H1 (cell line): ENCODE data around the gene CFAP58. TPM values are rescaled to one million over a fixed set of nuclear protein-coding genes. Genes with fewer than 3 reads are reported as not detected.
A peak's percentile ranks its signal among the peaks of the same experiment; 100 is the strongest.

Experiments used
- CTCF ChIA-PET: fragments of 300-600 bp; sonication (Branson Sonifier 250); formaldehyde crosslinking; loops from one replicate; lab custom pipeline; 2021; ENCODE audit not compliant: partially characterized antibody; lab: Charles Lee
- POLR2A ChIA-PET: fragments of 300-600 bp; sonication (Branson Sonifier 250); formaldehyde crosslinking; loops from one replicate; lab custom pipeline; 2021; ENCODE audit warnings: inconsistent platforms; ENCODE audit not compliant: partially characterized antibody; lab: Charles Lee
- DNase-seq, 2 experiments: peaks; one replicate each; pipeline versions ENCODE4 v3.0.0 to v3.0.0-alpha.2; 2010 to 2022; ENCODE audit warnings: low spot score in 2 of 2, low read depth in 1 of 2, mixed read lengths in 1 of 2
- FAIRE-seq: peaks from 2 replicates; lab custom pipeline; 2011; peaks lifted over from hg19 to GRCh38; lab: Jason Lieb, UNC
- H2AFZ ChIP-seq: 2 replicates; pipeline ENCODE4 v1.8.1; 2012; ENCODE audit warnings: low read length, inconsistent platforms
- H2AK5ac ChIP-seq: 2 replicates; pipeline ENCODE4 v1.6.1; 2013; ENCODE audit warnings: low read depth, low read length
- H2BK120ac ChIP-seq: replicated peaks from 2 replicates; pipeline ENCODE3; 2013; ENCODE audit warnings: low read depth, low read length, inconsistent platforms
- H2BK12ac ChIP-seq: 2 replicates; pipeline ENCODE4 v1.6.1; 2013; ENCODE audit warnings: low read depth, low read length
- H2BK15ac ChIP-seq: 2 replicates; pipeline ENCODE4 v1.6.1; 2013; ENCODE audit warnings: low read length
- H2BK20ac ChIP-seq: 2 replicates; pipeline ENCODE4 v1.6.1; 2013; ENCODE audit warnings: low read length
- H2BK5ac ChIP-seq: 2 replicates; pipeline ENCODE4 v1.6.1; 2013; ENCODE audit warnings: low read depth, low read length
- H3K14ac ChIP-seq: 2 replicates; pipeline ENCODE4 v1.6.1; 2013; ENCODE audit warnings: inconsistent platforms; ENCODE audit not compliant: insufficient read length
- H3K18ac ChIP-seq: 2 replicates; pipeline ENCODE4 v1.6.1; 2013; ENCODE audit warnings: low read length; ENCODE audit errors: extremely low read depth
- H3K23ac ChIP-seq: 2 replicates; pipeline ENCODE4 v1.6.1; 2013; ENCODE audit warnings: inconsistent platforms; ENCODE audit not compliant: insufficient read length
- H3K23me2 ChIP-seq: 2 replicates; pipeline ENCODE4 v1.6.1; 2013; ENCODE audit warnings: low read depth, low read length
- H3K27ac ChIP-seq: 2 replicates; pipeline ENCODE4 v1.6.1; 2011; ENCODE audit warnings: low read depth, low read length, inconsistent platforms
- H3K27me3 ChIP-seq, 4 experiments: replicated peaks in 1 of 4; 1 replicate in 1 of 4; 2 replicates in 3 of 4; pipeline versions ENCODE4 v1.6.1 to v1.8.1; 2011 to 2013; ENCODE audit warnings: low read length in 3 of 4, mild to moderate bottlenecking in 3 of 4, inconsistent platforms in 2 of 4, mixed read lengths in 2 of 4, moderate library complexity in 1 of 4; ENCODE audit not compliant: control insufficient read depth in 3 of 4, insufficient read depth in 3 of 4; ENCODE audit errors: extremely low read depth in 1 of 4
- H3K36me3 ChIP-seq, 4 experiments: 2 replicates each; pipeline versions ENCODE4 v1.6.1 to v1.8.1; 2011 to 2013; ENCODE audit warnings: mild to moderate bottlenecking in 4 of 4, low read length in 3 of 4, moderate library complexity in 2 of 4, control low read depth in 1 of 4, inconsistent platforms in 1 of 4; ENCODE audit not compliant: insufficient read depth in 4 of 4, control insufficient read depth in 2 of 4
- H3K4ac ChIP-seq: replicated peaks from 2 replicates; pipeline ENCODE3; 2013; ENCODE audit warnings: low read length, low read depth, mixed read lengths, inconsistent platforms; ENCODE audit not compliant: insufficient read length
- H3K4me1 ChIP-seq, 4 experiments: replicated peaks in 1 of 4; 1 replicate in 1 of 4; 2 replicates in 3 of 4; pipeline versions ENCODE4 v1.6.1 to v1.8.1; 2011 to 2013; ENCODE audit warnings: low read length in 3 of 4, inconsistent platforms in 2 of 4, mixed read lengths in 1 of 4; ENCODE audit not compliant: insufficient read depth in 4 of 4, control insufficient read depth in 3 of 4
- H3K4me2 ChIP-seq, 2 experiments: 2 replicates each; pipeline versions ENCODE4 v1.6.1 to v1.8.1; 2011 to 2013; ENCODE audit warnings: low read depth in 2 of 2, low read length in 2 of 2, control low read depth in 1 of 2, inconsistent platforms in 1 of 2, mild to moderate bottlenecking in 1 of 2; ENCODE audit not compliant: insufficient read depth in 1 of 2
- H3K4me3 ChIP-seq, 4 experiments: fragments of 200-600, 300-600 bp in 1 of 4; sonication (generic), shearing (Covaris generic), sonication (Bioruptor Twin) in 1 of 4; 2 replicates each; pipeline versions ENCODE4 v1.5.1 to v1.8.1; 2011 to 2016; ENCODE audit warnings: low read length in 4 of 4, low read depth in 3 of 4, control low read depth in 2 of 4, inconsistent platforms in 2 of 4, mild to moderate bottlenecking in 2 of 4, mixed read lengths in 1 of 4, moderate library complexity in 1 of 4; ENCODE audit not compliant: insufficient read depth in 2 of 4; ENCODE audit errors: extremely low read depth in 1 of 4
- H3K56ac ChIP-seq: replicated peaks from 2 replicates; pipeline ENCODE3; 2013; ENCODE audit warnings: low read depth, mild to moderate bottlenecking, mixed read lengths, low read length, inconsistent platforms; ENCODE audit not compliant: insufficient read length
- H3K79me1 ChIP-seq: 2 replicates; pipeline ENCODE4 v1.6.1; 2013; ENCODE audit warnings: low read depth, low read length, control low read depth
- H3K79me2 ChIP-seq, 2 experiments: 2 replicates each; pipeline versions ENCODE4 v1.6.1 to v1.8.1; 2012 to 2013; ENCODE audit warnings: low read length in 2 of 2, mild to moderate bottlenecking in 2 of 2, inconsistent platforms in 1 of 2; ENCODE audit not compliant: insufficient read depth in 2 of 2, control insufficient read depth in 1 of 2
- H3K9ac ChIP-seq, 4 experiments: replicated peaks in 1 of 4; 1 replicate in 1 of 4; 2 replicates in 3 of 4; pipeline versions ENCODE4 v1.6.1 to v1.8.1; 2011 to 2013; ENCODE audit warnings: low read depth in 3 of 4, low read length in 3 of 4, control low read depth in 2 of 4, mild to moderate bottlenecking in 2 of 4, moderate library complexity in 2 of 4, inconsistent platforms in 1 of 4; ENCODE audit errors: extremely low read depth in 1 of 4
- H3K9me3 ChIP-seq, 2 experiments: 2 replicates each; pipeline versions ENCODE4 v1.6.1 to v1.8.1; 2012 to 2013; ENCODE audit warnings: mild to moderate bottlenecking in 2 of 2, moderate library complexity in 2 of 2, control low read depth in 1 of 2, inconsistent platforms in 1 of 2, low read depth in 1 of 2, low read length in 1 of 2, mixed read lengths in 1 of 2; ENCODE audit not compliant: insufficient read depth in 2 of 2
- H4K20me1 ChIP-seq, 2 experiments: replicated peaks in 1 of 2; 2 replicates each; pipeline versions ENCODE3 to v1.8.1; 2011 to 2013; ENCODE audit warnings: inconsistent platforms in 2 of 2, low read length in 2 of 2, mild to moderate bottlenecking in 1 of 2; ENCODE audit not compliant: insufficient read depth in 2 of 2, control insufficient read depth in 1 of 2
- H4K5ac ChIP-seq: 2 replicates; pipeline ENCODE4 v1.6.1; 2013; ENCODE audit warnings: low read length, low read depth, mixed read lengths, inconsistent platforms; ENCODE audit not compliant: insufficient read length
- H4K8ac ChIP-seq: 2 replicates; pipeline ENCODE4 v1.8.0; 2013; ENCODE audit warnings: mild to moderate bottlenecking, moderate library complexity, low read length, inconsistent platforms; ENCODE audit not compliant: insufficient read depth; ENCODE audit errors: extremely low read depth
- H4K91ac ChIP-seq: replicated peaks from 2 replicates; pipeline ENCODE3; 2013; ENCODE audit warnings: low read length, mixed read lengths, inconsistent platforms; ENCODE audit not compliant: insufficient read length
- ATF2 ChIP-seq: IDR thresholded peaks from 2 replicates; pipeline ENCODE4 v1.6.1; 2012; ENCODE audit warnings: low read length, inconsistent platforms
- BACH1 ChIP-seq: IDR thresholded peaks from 2 replicates; pipeline ENCODE4 v1.6.1; 2012; ENCODE audit warnings: low read length, improper control_type of control experiment
- CTBP2 ChIP-seq: IDR thresholded peaks from 2 replicates; pipeline ENCODE4 v1.7.0; 2011; ENCODE audit warnings: borderline replicate concordance, mild to moderate bottlenecking, moderate library complexity, mixed read lengths, low read length; ENCODE audit not compliant: insufficient read depth, insufficient read length
- GABPA ChIP-seq: IDR thresholded peaks from 2 replicates; pipeline ENCODE4 v1.6.1; 2011; ENCODE audit warnings: mild to moderate bottlenecking, low read length, moderate library complexity, borderline replicate concordance; ENCODE audit not compliant: insufficient read depth
- POLR2A ChIP-seq, 2 experiments: IDR thresholded peaks; 1 replicate in 1 of 2; 2 replicates in 1 of 2; pipeline ENCODE4 v1.6.1; 2011; ENCODE audit warnings: low read depth in 2 of 2, low read length in 2 of 2, mild to moderate bottlenecking in 2 of 2; ENCODE audit errors: control extremely low read depth in 1 of 2
- SUZ12 ChIP-seq: fragments of 200-600 bp; sonication (generic); IDR thresholded peaks from 2 replicates; pipeline ENCODE4 v1.6.1; 2012; ENCODE audit warnings: mild to moderate bottlenecking, inconsistent platforms, low read length, moderate library complexity, mixed read lengths
- YY1 ChIP-seq: IDR thresholded peaks from 2 replicates; pipeline ENCODE4 v1.6.1; 2011; ENCODE audit warnings: low read depth, mild to moderate bottlenecking, low read length
- WGBS, 2 experiments: shearing (Covaris generic) in 1 of 2; methylation state at CpG; one replicate each; pipeline versions ENCODE4 v1.1.6 to v1.1.7; 2013 to 2015; ENCODE audit warnings: low lambda C conversion rate in 2 of 2, mixed read lengths in 2 of 2, inconsistent platforms in 1 of 2, low coverage in 1 of 2, missing lambda C conversion rate in 1 of 2; ENCODE audit not compliant: insufficient replicate concordance in 2 of 2, insufficient coverage in 1 of 2, insufficient read length in 1 of 2; ENCODE audit errors: extremely low coverage in 1 of 2, missing lambda C conversion rate in 1 of 2; 5-methylcytosine and 5-hydroxymethylcytosine counted together
- polyA plus RNA-seq, 7 experiments: library from polyadenylated mRNA; depleted of rRNA in 3 of 7; stranded (reverse) in 5 of 7; unstranded in 2 of 7; fragments of >200 nt in 5 of 7; fragments of 200-250 nt in 2 of 7; gene quantifications; 1 replicate in 5 of 7; 2 replicates in 1 of 7; 4 replicates in 1 of 7; pipeline versions ENCODE4 v1.2.1 to v1.2.3, GENCODE V29; 2011 to 2013; ENCODE audit warnings: missing spikeins in 2 of 7, mixed read lengths in 2 of 7
- total RNA-seq: library from RNA; stranded (reverse); fragmentation: NEBNext Ultra II Directional; extraction: Animal tissue kit (Norgen Biotek cat#: 25700); gene quantifications from 2 replicates; pipeline ENCODE4 v1.2.1, GENCODE V29; 2021
- TF ChIP-seq, protein P1 (sequence below), 3 experiments: IDR thresholded peaks; 1 replicate in 2 of 3; 2 replicates in 1 of 3; pipeline versions ENCODE4 v1.5.1 to v1.6.1; 2011; ENCODE audit warnings: low read length in 3 of 3, mild to moderate bottlenecking in 3 of 3, inconsistent platforms in 2 of 3, low read depth in 1 of 3, moderate library complexity in 1 of 3; ENCODE audit not compliant: insufficient read depth in 1 of 3; ENCODE audit errors: control extremely low read depth in 1 of 3

CFAP58 gene
- total and polyA plus RNA-seq, 2 of the 8 experiments (the other 6 are each of a cell fraction or from before 2014, with no cell fraction given) = 0.32 to 0.71 TPM

DNA sequence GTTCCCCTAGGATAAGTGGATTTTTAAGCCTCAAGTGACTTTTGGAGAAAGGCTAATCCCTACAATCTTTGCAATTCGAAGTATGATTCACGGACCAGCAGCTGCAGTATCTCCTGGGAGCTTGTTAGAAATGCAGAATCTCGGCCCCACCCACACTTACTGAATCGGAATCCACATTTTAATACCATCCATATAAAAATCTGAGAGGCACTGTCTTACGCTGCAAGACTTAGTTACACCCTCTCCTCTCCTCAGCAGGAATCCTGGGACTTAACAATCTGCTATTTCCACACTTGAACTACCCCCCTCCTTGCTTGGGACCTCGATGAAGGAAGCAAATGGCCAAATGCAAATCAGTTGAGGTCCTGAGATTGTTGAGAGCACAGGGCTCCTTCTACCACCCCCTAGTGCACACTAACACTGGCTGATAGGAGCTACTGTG, 36.3 kb upstream of the CFAP58 start:
- H3K23me2 ChIP-seq = no peaks in the 10 kb centered on the region
- FAIRE-seq (peak; percentile 60), DNase-seq (no peak)
- WGBS, 2 experiments = 67% methylated on average over 6 of the region's 6 CpGs; no CpG with 5 or more reads in 1 of the 2 experiments
- H4K20me1 ChIP-seq = peaks cover 7 to 25% of the 10 kb centered on the region in 2 experiments
- H4K91ac ChIP-seq = no peak overlapping the region
- no peak overlapping the region for H4K8ac ChIP-seq
- H3K4me2 ChIP-seq = peak overlapping the region in 1 of 2 experiments; percentile 27; a peak in 1 of 4 replicates
- peaks cover 0 to 69% of the 10 kb centered on the region in 2 experiments; a peak in 3 of 4 replicates for H3K79me2 ChIP-seq
- no peak overlapping the region for H2AFZ ChIP-seq
- no peak overlapping the region for H3K18ac ChIP-seq
- no peaks in the 10 kb centered on the region for H3K27me3 ChIP-seq
- H2BK12ac ChIP-seq = no peak overlapping the region
- H3K4me3 ChIP-seq = no peak overlapping the region
- peaks cover 39% of the 10 kb centered on the region for H3K79me1 ChIP-seq
- peaks cover 13 to 29% (median 25%) of the 10 kb centered on the region in 4 experiments for H3K36me3 ChIP-seq
- no peak overlapping the region for H3K56ac ChIP-seq
- peak overlapping the region; percentile 3; the same call in 1 of the 2 replicates for H2BK5ac ChIP-seq
- ChIA-PET POLR2A (interaction anchor here (1.2 to 5.1 kb wide), 3 partner anchors 11 to 31 kb away, joined by 3 to 23 read pairs (median 3); partner anchors contain the start of gene ITPRIP), CTCF (interaction anchor here (1.1 to 18.5 kb wide), 9 partner anchors 10 to 127 kb away, joined by 3 to 331 read pairs (median 7); partner anchors contain the start of genes CFAP58 and ITPRIP)
- no peak overlapping the region for H2BK120ac ChIP-seq
- H3K4ac ChIP-seq = no peak overlapping the region
- H3K9me3 ChIP-seq = no peaks in the 10 kb centered on the region
- H4K5ac ChIP-seq = no peak overlapping the region
- H3K27ac ChIP-seq = 0 out of 2 replicates have a peak overlapping the region, but pooled peaks have one; percentile 13
- H3K23ac ChIP-seq = no peak overlapping the region
- no peak overlapping the region for H2BK20ac ChIP-seq
- no peak overlapping the region for H3K14ac ChIP-seq
- H3K4me1 ChIP-seq = peaks cover 0 to 29% (median 23%) of the 10 kb centered on the region in 4 experiments; a peak in 6 of 7 replicates
- no peak overlapping the region for H3K9ac ChIP-seq
- no peak overlapping the region for H2BK15ac ChIP-seq
- no peak for TF ChIP-seq SUZ12
- TF ChIP-seq, protein P1, sequence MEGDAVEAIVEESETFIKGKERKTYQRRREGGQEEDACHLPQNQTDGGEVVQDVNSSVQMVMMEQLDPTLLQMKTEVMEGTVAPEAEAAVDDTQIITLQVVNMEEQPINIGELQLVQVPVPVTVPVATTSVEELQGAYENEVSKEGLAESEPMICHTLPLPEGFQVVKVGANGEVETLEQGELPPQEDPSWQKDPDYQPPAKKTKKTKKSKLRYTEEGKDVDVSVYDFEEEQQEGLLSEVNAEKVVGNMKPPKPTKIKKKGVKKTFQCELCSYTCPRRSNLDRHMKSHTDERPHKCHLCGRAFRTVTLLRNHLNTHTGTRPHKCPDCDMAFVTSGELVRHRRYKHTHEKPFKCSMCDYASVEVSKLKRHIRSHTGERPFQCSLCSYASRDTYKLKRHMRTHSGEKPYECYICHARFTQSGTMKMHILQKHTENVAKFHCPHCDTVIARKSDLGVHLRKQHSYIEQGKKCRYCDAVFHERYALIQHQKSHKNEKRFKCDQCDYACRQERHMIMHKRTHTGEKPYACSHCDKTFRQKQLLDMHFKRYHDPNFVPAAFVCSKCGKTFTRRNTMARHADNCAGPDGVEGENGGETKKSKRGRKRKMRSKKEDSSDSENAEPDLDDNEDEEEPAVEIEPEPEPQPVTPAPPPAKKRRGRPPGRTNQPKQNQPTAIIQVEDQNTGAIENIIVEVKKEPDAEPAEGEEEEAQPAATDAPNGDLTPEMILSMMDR (IDR thresholded peaks at IDR 0.05; ENCODE audit: control extremely low read depth in 1 of 3, insufficient read depth in 1 of 3, low read depth in 1 of 3, low read length in 3 of 3) = peak in 1 of 3 experiments; percentile 17; a peak in 1 of 4 replicates
- no peak for TF ChIP-seq GABPA
- TF ChIP-seq ATF2 = no peak
- TF ChIP-seq CTBP2 = no peak
- TF ChIP-seq POLR2A (IDR thresholded peaks at IDR 0.05; ENCODE audit: control extremely low read depth in 1 of 2, low read depth in 2 of 2, low read length in 2 of 2) = no peak
- no peak for TF ChIP-seq YY1
- TF ChIP-seq BACH1 = no peak
- H2AK5ac ChIP-seq = no peak overlapping the region
